ENCODE data around the gene KSR2. TPM values are rescaled to one million over a fixed set of nuclear protein-coding genes. Genes with fewer than 3 reads are reported as not detected.

Gene KSR2
- total and polyA plus RNA-seq, 4 donors: 0.09 to 1.8 (median 0.37) TPM

- H3K36me3 ChIP-seq (ENCODE audit: control insufficient read depth in 4 of 4, insufficient read depth in 4 of 4, low read length in 4 of 4): no peaks in the 10 kb centered on the region
- 58 to 71% methylated on average over 1 of the region's 1 CpG for WGBS, 2 donors
Measured at GRCh38 chr12:117506333-117506732, 462.5 kb downstream of the KSR2 start.

GRCh38 chr12:117502633-117503032 is 466.2 kb downstream of the KSR2 start:
- Histone ChIP-seq H3K4me3 (no peak overlapping the region), H3K9me3 (ENCODE audit: control insufficient read depth in 4 of 4, insufficient read depth in 3 of 4, low read length in 3 of 4) (no peaks in the 10 kb centered on the region), H3K36me3 (ENCODE audit: control insufficient read depth in 4 of 4, insufficient read depth in 4 of 4, low read length in 4 of 4) (no peaks in the 10 kb centered on the region), H3K27me3 (ENCODE audit: control insufficient read depth in 3 of 3, insufficient read depth in 3 of 3, low read length in 2 of 3) (no peaks in the 10 kb centered on the region), H3K9ac (ENCODE audit: insufficient read depth in 1 of 2, low read length in 2 of 2) (no peak overlapping the region), H3K27ac (ENCODE audit: low read depth in 1 of 2, low read length in 1 of 2) (no peak overlapping the region), H3K4me1 (ENCODE audit: control insufficient read depth in 5 of 5, insufficient read depth in 5 of 5, low read length in 5 of 5) (peaks cover 0 to 10% (median 6%) of the 10 kb centered on the region in 5 donors)
- TF ChIP-seq CTCF (IDR thresholded peaks at IDR 0.05; ENCODE audit: control extremely low read depth, extremely low read depth): no peak
- ATAC-seq (ENCODE audit: insufficient read depth, low FRiP score) (no peak), DNase-seq (peak in 1 of 3 donors; percentile 20)
- WGBS, 2 donors: 61 to 62% methylated on average over 2 of the region's 2 CpGs

More at GRCh38 chr12:117506333-117506732, 462.5 kb downstream of the KSR2 start:
- DNase-seq (no peak), ATAC-seq (ENCODE audit: insufficient read depth, low FRiP score) (no peak)
- H3K27ac ChIP-seq (ENCODE audit: low read depth in 1 of 2, low read length in 1 of 2): no peak overlapping the region
- H3K27me3 ChIP-seq (ENCODE audit: control insufficient read depth in 3 of 3, insufficient read depth in 3 of 3, low read length in 2 of 3): no peaks in the 10 kb centered on the region
- no peak for TF ChIP-seq CTCF (IDR thresholded peaks at IDR 0.05; ENCODE audit: control extremely low read depth, extremely low read depth)
- H3K9me3 ChIP-seq (ENCODE audit: control insufficient read depth in 4 of 4, insufficient read depth in 3 of 4, low read length in 3 of 4): no peaks in the 10 kb centered on the region
- no peak overlapping the region for H3K9ac ChIP-seq (ENCODE audit: insufficient read depth in 1 of 2, low read length in 2 of 2)
- no peak overlapping the region for H3K4me3 ChIP-seq
- H3K4me1 ChIP-seq (ENCODE audit: control insufficient read depth in 5 of 5, insufficient read depth in 5 of 5, low read length in 5 of 5): peaks cover 0 to 9% (median 4%) of the 10 kb centered on the region in 5 donors

GRCh38 chr12:117502233-117502632 is 466.6 kb downstream of the KSR2 start:
- no peak for TF ChIP-seq CTCF (IDR thresholded peaks at IDR 0.05; ENCODE audit: control extremely low read depth, extremely low read depth)
- ATAC-seq (ENCODE audit: insufficient read depth, low FRiP score) (no peak), DNase-seq (no peak)
- Histone ChIP-seq H3K27me3 (ENCODE audit: control insufficient read depth in 3 of 3, insufficient read depth in 3 of 3, low read length in 2 of 3) (no peaks in the 10 kb centered on the region), H3K27ac (ENCODE audit: low read depth in 1 of 2, low read length in 1 of 2) (no peak overlapping the region), H3K4me1 (ENCODE audit: control insufficient read depth in 5 of 5, insufficient read depth in 5 of 5, low read length in 5 of 5) (peaks cover 0 to 10% (median 6%) of the 10 kb centered on the region in 5 donors), H3K9me3 (ENCODE audit: control insufficient read depth in 4 of 4, insufficient read depth in 3 of 4, low read length in 3 of 4) (no peaks in the 10 kb centered on the region), H3K4me3 (no peak overlapping the region), H3K9ac (ENCODE audit: insufficient read depth in 1 of 2, low read length in 2 of 2) (no peak overlapping the region), H3K36me3 (ENCODE audit: control insufficient read depth in 4 of 4, insufficient read depth in 4 of 4, low read length in 4 of 4) (no peaks in the 10 kb centered on the region)
- WGBS, 2 donors: 73 to 90% methylated on average over 4 of the region's 4 CpGs
